ENCODE data around the gene IRF6.

DNA sequence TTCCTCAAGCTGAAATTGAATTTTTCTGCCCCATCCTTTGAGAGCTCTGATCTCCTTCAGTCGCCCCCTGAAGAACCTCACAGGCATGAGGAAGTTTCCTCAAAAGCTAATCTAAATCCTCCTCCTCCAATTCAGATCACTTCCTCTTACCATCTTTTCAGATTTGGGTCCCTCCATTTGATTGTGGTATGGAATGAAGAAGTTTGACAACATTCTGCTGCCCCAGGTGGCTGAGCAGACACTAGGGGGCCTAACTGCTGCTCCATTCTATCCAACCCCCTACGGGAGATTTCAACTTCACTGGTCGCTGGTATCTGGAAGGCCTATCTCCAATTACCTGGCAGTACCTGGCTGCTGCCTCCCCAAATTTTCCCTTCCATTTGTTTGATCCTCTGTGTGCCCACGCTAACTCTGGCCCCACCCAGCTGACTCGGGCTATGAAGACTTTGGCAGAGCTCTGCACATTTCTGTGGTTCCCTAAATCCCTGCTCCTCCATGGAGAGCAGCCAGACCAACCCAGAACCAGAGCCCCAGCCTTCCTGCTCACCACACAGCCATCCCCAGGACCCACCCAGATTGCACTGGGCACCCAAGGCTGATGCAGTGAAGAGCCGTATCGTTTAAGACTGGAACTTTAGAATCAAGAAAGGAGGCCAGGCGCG lies 7.8 kb downstream of the IRF6 start:
- TF ChIP-seq EP300 (IDR thresholded peaks at IDR 0.05; ENCODE audit: borderline replicate concordance in 1 of 2, low read depth in 2 of 2, low read length in 2 of 2): no peak
- TF ChIP-seq SUZ12 (IDR thresholded peaks at IDR 0.05; ENCODE audit: low read length): no peak
- no peak for TF ChIP-seq NRF1 (IDR thresholded peaks at IDR 0.05; ENCODE audit: low read depth, low read length)
- TF ChIP-seq JUND (IDR thresholded peaks at IDR 0.05; ENCODE audit: low read length): no peak
- TF ChIP-seq, protein P1, sequence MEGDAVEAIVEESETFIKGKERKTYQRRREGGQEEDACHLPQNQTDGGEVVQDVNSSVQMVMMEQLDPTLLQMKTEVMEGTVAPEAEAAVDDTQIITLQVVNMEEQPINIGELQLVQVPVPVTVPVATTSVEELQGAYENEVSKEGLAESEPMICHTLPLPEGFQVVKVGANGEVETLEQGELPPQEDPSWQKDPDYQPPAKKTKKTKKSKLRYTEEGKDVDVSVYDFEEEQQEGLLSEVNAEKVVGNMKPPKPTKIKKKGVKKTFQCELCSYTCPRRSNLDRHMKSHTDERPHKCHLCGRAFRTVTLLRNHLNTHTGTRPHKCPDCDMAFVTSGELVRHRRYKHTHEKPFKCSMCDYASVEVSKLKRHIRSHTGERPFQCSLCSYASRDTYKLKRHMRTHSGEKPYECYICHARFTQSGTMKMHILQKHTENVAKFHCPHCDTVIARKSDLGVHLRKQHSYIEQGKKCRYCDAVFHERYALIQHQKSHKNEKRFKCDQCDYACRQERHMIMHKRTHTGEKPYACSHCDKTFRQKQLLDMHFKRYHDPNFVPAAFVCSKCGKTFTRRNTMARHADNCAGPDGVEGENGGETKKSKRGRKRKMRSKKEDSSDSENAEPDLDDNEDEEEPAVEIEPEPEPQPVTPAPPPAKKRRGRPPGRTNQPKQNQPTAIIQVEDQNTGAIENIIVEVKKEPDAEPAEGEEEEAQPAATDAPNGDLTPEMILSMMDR (IDR thresholded peaks at IDR 0.05; ENCODE audit: control extremely low read depth in 1 of 3, insufficient read depth in 1 of 3, low read depth in 1 of 3, low read length in 3 of 3): peak in 2 of 3 experiments; percentile 19 to 39; a peak in 3 of 4 replicates
- no peak for TF ChIP-seq POLR2A (IDR thresholded peaks at IDR 0.05; ENCODE audit: control extremely low read depth in 1 of 2, low read depth in 2 of 2, low read length in 2 of 2)
- no peak for TF ChIP-seq EZH2 (IDR thresholded peaks at IDR 0.05; ENCODE audit: low read depth, low read length, severe bottlenecking)
- TF ChIP-seq RAD21 (IDR thresholded peaks at IDR 0.05 in 1 of 2, conservative IDR thresholded peaks at IDR 0.05 in 1 of 2; ENCODE audit: low read depth in 2 of 2, low read length in 2 of 2): peak in 1 of 2 experiments; percentile 32; a peak in 1 of 4 replicates
- TF ChIP-seq, protein P2, sequence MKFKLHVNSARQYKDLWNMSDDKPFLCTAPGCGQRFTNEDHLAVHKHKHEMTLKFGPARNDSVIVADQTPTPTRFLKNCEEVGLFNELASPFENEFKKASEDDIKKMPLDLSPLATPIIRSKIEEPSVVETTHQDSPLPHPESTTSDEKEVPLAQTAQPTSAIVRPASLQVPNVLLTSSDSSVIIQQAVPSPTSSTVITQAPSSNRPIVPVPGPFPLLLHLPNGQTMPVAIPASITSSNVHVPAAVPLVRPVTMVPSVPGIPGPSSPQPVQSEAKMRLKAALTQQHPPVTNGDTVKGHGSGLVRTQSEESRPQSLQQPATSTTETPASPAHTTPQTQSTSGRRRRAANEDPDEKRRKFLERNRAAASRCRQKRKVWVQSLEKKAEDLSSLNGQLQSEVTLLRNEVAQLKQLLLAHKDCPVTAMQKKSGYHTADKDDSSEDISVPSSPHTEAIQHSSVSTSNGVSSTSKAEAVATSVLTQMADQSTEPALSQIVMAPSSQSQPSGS (IDR thresholded peaks at IDR 0.05; ENCODE audit: low read length): no peak
- no peak for TF ChIP-seq CEBPB (IDR thresholded peaks at IDR 0.05; ENCODE audit: low read depth, low read length)
- TF ChIP-seq POLR2AphosphoS5 (IDR thresholded peaks at IDR 0.05; ENCODE audit: low read depth, low read length): no peak
- TF ChIP-seq SP2 (IDR thresholded peaks at IDR 0.05; ENCODE audit: low read length): no peak

All from H1 (cell line).